MG63 (cell line): ENCODE measurements around the gene CORO2B. TPM values are rescaled to one million over a fixed set of nuclear protein-coding genes. Genes with fewer than 3 reads are reported as not detected.

Experiments
- DNase-seq: peaks from one replicate; pipeline ENCODE4 v3.0.0-alpha.2; 2020
- H3K27me3 ChIP-seq: fragments of 250-450 bp; sonication (Bioruptor Pico); 2 replicates; pipeline ENCODE4 v1.5.1; 2020; ENCODE audit warnings: mild to moderate bottlenecking, moderate library complexity
- H3K36me3 ChIP-seq: fragments of 250-450 bp; sonication (Bioruptor Pico); 2 replicates; pipeline ENCODE4 v1.5.1; 2020; ENCODE audit warnings: mild to moderate bottlenecking, moderate library complexity
- H3K4me3 ChIP-seq: fragments of 250-450 bp; sonication (Bioruptor Pico); 2 replicates; pipeline ENCODE4 v1.5.1; 2020; ENCODE audit warnings: mild to moderate bottlenecking, moderate library complexity
- H3K9me3 ChIP-seq: fragments of 250-450 bp; sonication (Bioruptor Pico); 2 replicates; pipeline ENCODE4 v1.5.1; 2020; ENCODE audit warnings: mild to moderate bottlenecking, moderate library complexity
- total RNA-seq: library from RNA; depleted of rRNA; stranded (reverse); fragments of >200 nt; shearing (Covaris generic); gene quantifications from 2 replicates; pipeline ENCODE4 v1.2.3, GENCODE V29; 2014; ENCODE audit warnings: low replicate concordance; rRNA removed

The CORO2B gene
- total RNA-seq, 1 experiment from 2014 or later, result 7.1 TPM

GRCh38 chr15:68775236-68775577, 196.4 kb downstream of the CORO2B start:
- no peak for DNase-seq
- H3K36me3 ChIP-seq, result peaks cover 33% of the 10 kb centered on the region
- H3K9me3 ChIP-seq, result no peaks in the 10 kb centered on the region
- H3K27me3 ChIP-seq, result no peaks in the 10 kb centered on the region
- H3K4me3 ChIP-seq, result no peak overlapping the region

- no peaks in the 10 kb centered on the region for H3K27me3 ChIP-seq
- no peak overlapping the region for H3K4me3 ChIP-seq
- peaks cover 39% of the 10 kb centered on the region for H3K36me3 ChIP-seq
- DNase-seq, result peak; percentile 76
- H3K9me3 ChIP-seq, result no peaks in the 10 kb centered on the region
These were observed 197.1 kb downstream of the CORO2B start for GRCh38 chr15:68775671-68776476.

GRCh38 chr15:68776477-68777270, 197.9 kb downstream of the CORO2B start:
- H3K4me3 ChIP-seq, result no peak overlapping the region
- no peaks in the 10 kb centered on the region for H3K27me3 ChIP-seq
- DNase-seq, result no peak
- no peaks in the 10 kb centered on the region for H3K9me3 ChIP-seq
- H3K36me3 ChIP-seq, result peaks cover 41% of the 10 kb centered on the region

Other genes starting within 250 kb of the CORO2B start
- gene ITGA11, start 146.8 kb upstream of the CORO2B start, total RNA-seq, result 41.0 and 63.4 TPM in 2 replicates
- 44.3 and 47.5 TPM in 2 replicates for gene ANP32A, start 241.9 kb downstream of the CORO2B start, total RNA-seq